ENCODE measurements around the gene MAP4K1.

DNA sequence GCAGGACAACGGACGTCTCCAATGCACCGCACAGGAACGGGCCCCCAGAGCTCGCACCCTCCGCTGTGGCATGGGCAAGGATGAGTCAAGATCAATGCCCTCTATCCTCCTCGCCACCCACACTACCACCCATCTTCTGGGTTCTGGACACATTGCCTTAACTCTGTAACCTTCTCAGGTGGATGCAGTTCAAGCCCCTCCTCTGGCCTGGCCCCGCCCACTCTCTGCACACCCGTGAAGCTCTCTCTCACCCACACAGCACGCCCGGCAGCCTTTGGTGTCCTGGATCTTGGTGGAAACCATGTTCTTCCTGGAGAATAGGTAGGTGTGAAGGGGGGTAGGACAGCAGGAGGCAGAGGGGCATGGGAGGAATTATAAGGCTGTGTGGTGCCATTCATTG lies 20.7 kb downstream of the MAP4K1 start:
- TF ChIP-seq EZH2 (IDR thresholded peaks at IDR 0.05; ENCODE audit: low read depth): no peak
- TF ChIP-seq, protein P1, sequence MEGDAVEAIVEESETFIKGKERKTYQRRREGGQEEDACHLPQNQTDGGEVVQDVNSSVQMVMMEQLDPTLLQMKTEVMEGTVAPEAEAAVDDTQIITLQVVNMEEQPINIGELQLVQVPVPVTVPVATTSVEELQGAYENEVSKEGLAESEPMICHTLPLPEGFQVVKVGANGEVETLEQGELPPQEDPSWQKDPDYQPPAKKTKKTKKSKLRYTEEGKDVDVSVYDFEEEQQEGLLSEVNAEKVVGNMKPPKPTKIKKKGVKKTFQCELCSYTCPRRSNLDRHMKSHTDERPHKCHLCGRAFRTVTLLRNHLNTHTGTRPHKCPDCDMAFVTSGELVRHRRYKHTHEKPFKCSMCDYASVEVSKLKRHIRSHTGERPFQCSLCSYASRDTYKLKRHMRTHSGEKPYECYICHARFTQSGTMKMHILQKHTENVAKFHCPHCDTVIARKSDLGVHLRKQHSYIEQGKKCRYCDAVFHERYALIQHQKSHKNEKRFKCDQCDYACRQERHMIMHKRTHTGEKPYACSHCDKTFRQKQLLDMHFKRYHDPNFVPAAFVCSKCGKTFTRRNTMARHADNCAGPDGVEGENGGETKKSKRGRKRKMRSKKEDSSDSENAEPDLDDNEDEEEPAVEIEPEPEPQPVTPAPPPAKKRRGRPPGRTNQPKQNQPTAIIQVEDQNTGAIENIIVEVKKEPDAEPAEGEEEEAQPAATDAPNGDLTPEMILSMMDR (conservative IDR thresholded peaks at IDR 0.05): no peak
